ENCODE data around the gene GPSM3.
A peak's percentile ranks its signal among the peaks of the same experiment; 100 is the strongest.

GPSM3 gene

GRCh38 chr6:32203426-32204267 lies 11.2 kb upstream of the GPSM3 start:
- Histone ChIP-seq H2AFZ (ENCODE audit: low read depth, low read length) (no peak overlapping the region), H3K18ac (ENCODE audit: low read depth in 1 of 2, low read length in 2 of 2) (no peak overlapping the region), H2BK120ac (ENCODE audit: low read depth, low read length) (no peak overlapping the region), H3K79me1 (replicated peaks; ENCODE audit: low read length, poor library complexity, severe bottlenecking) (no peaks in the 10 kb centered on the region), H3K4ac (ENCODE audit: low read depth in 1 of 2, low read length in 2 of 2) (no peak overlapping the region), H2BK15ac (ENCODE audit: low read depth, poor library complexity, severe bottlenecking) (no peak overlapping the region), H2BK12ac (ENCODE audit: low read length in 2 of 2) (no peak overlapping the region), H2AK5ac (ENCODE audit: low read length, severe bottlenecking) (no peak overlapping the region), H4K8ac (ENCODE audit: low read length) (no peak overlapping the region), H3K23ac (ENCODE audit: low read length in 2 of 2) (no peak overlapping the region), H3K9ac (ENCODE audit: low read length) (no peak overlapping the region), H3K14ac (ENCODE audit: low read length in 2 of 2) (no peak overlapping the region), H4K91ac (ENCODE audit: low read length) (no peak overlapping the region), H3K27me3 (ENCODE audit: control insufficient read depth in 1 of 2, insufficient read depth in 1 of 2, low read length in 2 of 2) (peaks cover 16 to 37% of the 10 kb centered on the region in 2 experiments), H2BK5ac (ENCODE audit: low read depth, low read length, poor library complexity, severe bottlenecking) (no peak overlapping the region), H3K4me2 (ENCODE audit: low read length, poor library complexity, severe bottlenecking) (no peak overlapping the region), H3K4me1 (ENCODE audit: control insufficient read depth, insufficient read depth, low read depth, low read length) (peaks cover 6% of the 10 kb centered on the region), H3K4me3 (ENCODE audit: insufficient read depth in 1 of 2, low read depth in 1 of 2, low read length in 2 of 2) (no peak overlapping the region), H3K27ac (ENCODE audit: low read length, poor library complexity, severe bottlenecking) (no peak overlapping the region), H3K9me3 (ENCODE audit: control insufficient read depth, low read length) (no peaks in the 10 kb centered on the region), H3K36me3 (ENCODE audit: control insufficient read depth in 1 of 2, insufficient read depth in 2 of 2, low read depth in 1 of 2, low read length in 2 of 2) (no peaks in the 10 kb centered on the region)
- DNase-seq: no peak
- WGBS: 85% methylated on average over 9 of the region's 9 CpGs

- Histone ChIP-seq H3K9me3 (ENCODE audit: control insufficient read depth, low read length) (no peaks in the 10 kb centered on the region), H2BK5ac (ENCODE audit: low read depth, low read length, poor library complexity, severe bottlenecking) (no peak overlapping the region), H3K4me2 (ENCODE audit: low read length, poor library complexity, severe bottlenecking) (no peak overlapping the region), H3K79me1 (replicated peaks; ENCODE audit: low read length, poor library complexity, severe bottlenecking) (no peaks in the 10 kb centered on the region), H3K4me3 (ENCODE audit: insufficient read depth in 1 of 2, low read depth in 1 of 2, low read length in 2 of 2) (no peak overlapping the region), H3K36me3 (ENCODE audit: control insufficient read depth in 1 of 2, insufficient read depth in 2 of 2, low read depth in 1 of 2, low read length in 2 of 2) (no peaks in the 10 kb centered on the region), H3K4ac (ENCODE audit: low read depth in 1 of 2, low read length in 2 of 2) (no peak overlapping the region), H2BK12ac (ENCODE audit: low read length in 2 of 2) (no peak overlapping the region), H2AK5ac (ENCODE audit: low read length, severe bottlenecking) (no peak overlapping the region), H3K27me3 (ENCODE audit: control insufficient read depth in 1 of 2, insufficient read depth in 1 of 2, low read length in 2 of 2) (peaks cover 16 to 34% of the 10 kb centered on the region in 2 experiments), H2BK15ac (ENCODE audit: low read depth, poor library complexity, severe bottlenecking) (no peak overlapping the region), H4K91ac (ENCODE audit: low read length) (no peak overlapping the region), H3K9ac (ENCODE audit: low read length) (no peak overlapping the region), H3K27ac (ENCODE audit: low read length, poor library complexity, severe bottlenecking) (no peak overlapping the region), H3K18ac (ENCODE audit: low read depth in 1 of 2, low read length in 2 of 2) (no peak overlapping the region), H2BK120ac (ENCODE audit: low read depth, low read length) (no peak overlapping the region), H2AFZ (ENCODE audit: low read depth, low read length) (no peak overlapping the region), H3K4me1 (ENCODE audit: control insufficient read depth, insufficient read depth, low read depth, low read length) (peaks cover 8% of the 10 kb centered on the region), H4K8ac (ENCODE audit: low read length) (no peak overlapping the region), H3K14ac (ENCODE audit: low read length in 2 of 2) (peak overlapping the region in 1 of 2 experiments; percentile 83), H3K23ac (ENCODE audit: low read length in 2 of 2) (no peak overlapping the region)
- 93% methylated on average over 9 of the region's 9 CpGs for WGBS
- no peak for DNase-seq
Measured at GRCh38 chr6:32202186-32202585, 9.7 kb upstream of the GPSM3 start.

GRCh38 chr6:32200711-32201475 lies 8.4 kb upstream of the GPSM3 start:
- H2AK5ac ChIP-seq (ENCODE audit: low read length, severe bottlenecking): no peak overlapping the region
- 90% methylated on average over 12 of the region's 13 CpGs for WGBS
- H3K18ac ChIP-seq (ENCODE audit: low read depth in 1 of 2, low read length in 2 of 2): no peak overlapping the region
- H2BK5ac ChIP-seq (ENCODE audit: low read depth, low read length, poor library complexity, severe bottlenecking): no peak overlapping the region
- H4K91ac ChIP-seq (ENCODE audit: low read length): no peak overlapping the region
- no peak overlapping the region for H3K14ac ChIP-seq (ENCODE audit: low read length in 2 of 2)
- H2BK15ac ChIP-seq (ENCODE audit: low read depth, poor library complexity, severe bottlenecking): no peak overlapping the region
- peaks cover 16 to 34% of the 10 kb centered on the region in 2 experiments for H3K27me3 ChIP-seq (ENCODE audit: control insufficient read depth in 1 of 2, insufficient read depth in 1 of 2, low read length in 2 of 2)
- no peaks in the 10 kb centered on the region for H3K36me3 ChIP-seq (ENCODE audit: control insufficient read depth in 1 of 2, insufficient read depth in 2 of 2, low read depth in 1 of 2, low read length in 2 of 2)
- no peaks in the 10 kb centered on the region for H3K9me3 ChIP-seq (ENCODE audit: control insufficient read depth, low read length)
- peaks cover 18% of the 10 kb centered on the region for H3K4me1 ChIP-seq (ENCODE audit: control insufficient read depth, insufficient read depth, low read depth, low read length)
- no peak overlapping the region for H3K9ac ChIP-seq (ENCODE audit: low read length)
- no peaks in the 10 kb centered on the region for H3K79me1 ChIP-seq (replicated peaks; ENCODE audit: low read length, poor library complexity, severe bottlenecking)
- no peak overlapping the region for H3K4ac ChIP-seq (ENCODE audit: low read depth in 1 of 2, low read length in 2 of 2)
- H2AFZ ChIP-seq (ENCODE audit: low read depth, low read length): no peak overlapping the region
- H3K4me2 ChIP-seq (ENCODE audit: low read length, poor library complexity, severe bottlenecking): no peak overlapping the region
- H2BK120ac ChIP-seq (ENCODE audit: low read depth, low read length): no peak overlapping the region
- H3K23ac ChIP-seq (ENCODE audit: low read length in 2 of 2): no peak overlapping the region
- H4K8ac ChIP-seq (ENCODE audit: low read length): no peak overlapping the region
- no peak overlapping the region for H3K27ac ChIP-seq (ENCODE audit: low read length, poor library complexity, severe bottlenecking)
- DNase-seq: no peak
- no peak overlapping the region for H2BK12ac ChIP-seq (ENCODE audit: low read length in 2 of 2)
- H3K4me3 ChIP-seq (ENCODE audit: insufficient read depth in 1 of 2, low read depth in 1 of 2, low read length in 2 of 2): no peak overlapping the region

- no peak overlapping the region for H3K9ac ChIP-seq (ENCODE audit: low read length)
- no peak overlapping the region for H3K18ac ChIP-seq (ENCODE audit: low read depth in 1 of 2, low read length in 2 of 2)
- no peak overlapping the region for H2AFZ ChIP-seq (ENCODE audit: low read depth, low read length)
- no peak overlapping the region for H2BK15ac ChIP-seq (ENCODE audit: low read depth, poor library complexity, severe bottlenecking)
- no peak overlapping the region for H3K4ac ChIP-seq (ENCODE audit: low read depth in 1 of 2, low read length in 2 of 2)
- no peak overlapping the region for H4K91ac ChIP-seq (ENCODE audit: low read length)
- no peak overlapping the region for H2AK5ac ChIP-seq (ENCODE audit: low read length, severe bottlenecking)
- no peaks in the 10 kb centered on the region for H3K79me1 ChIP-seq (replicated peaks; ENCODE audit: low read length, poor library complexity, severe bottlenecking)
- H2BK5ac ChIP-seq (ENCODE audit: low read depth, low read length, poor library complexity, severe bottlenecking): no peak overlapping the region
- H3K27me3 ChIP-seq (ENCODE audit: control insufficient read depth in 1 of 2, insufficient read depth in 1 of 2, low read length in 2 of 2): peaks cover 10 to 27% of the 10 kb centered on the region in 2 experiments
- no peak overlapping the region for H3K14ac ChIP-seq (ENCODE audit: low read length in 2 of 2)
- H3K4me2 ChIP-seq (ENCODE audit: low read length, poor library complexity, severe bottlenecking): no peak overlapping the region
- no peak overlapping the region for H3K27ac ChIP-seq (ENCODE audit: low read length, poor library complexity, severe bottlenecking)
- no peaks in the 10 kb centered on the region for H3K36me3 ChIP-seq (ENCODE audit: control insufficient read depth in 1 of 2, insufficient read depth in 2 of 2, low read depth in 1 of 2, low read length in 2 of 2)
- H2BK12ac ChIP-seq (ENCODE audit: low read length in 2 of 2): no peak overlapping the region
- no peak overlapping the region for H3K4me3 ChIP-seq (ENCODE audit: insufficient read depth in 1 of 2, low read depth in 1 of 2, low read length in 2 of 2)
- no peak for DNase-seq
- WGBS: 93% methylated on average over 17 of the region's 17 CpGs
- no peaks in the 10 kb centered on the region for H3K9me3 ChIP-seq (ENCODE audit: control insufficient read depth, low read length)
- no peak overlapping the region for H4K8ac ChIP-seq (ENCODE audit: low read length)
- no peak overlapping the region for H3K23ac ChIP-seq (ENCODE audit: low read length in 2 of 2)
- peaks cover 16% of the 10 kb centered on the region for H3K4me1 ChIP-seq (ENCODE audit: control insufficient read depth, insufficient read depth, low read depth, low read length)
- no peak overlapping the region for H2BK120ac ChIP-seq (ENCODE audit: low read depth, low read length)
Measured at GRCh38 chr6:32198866-32199265, 6.4 kb upstream of the GPSM3 start.

All from mesenchymal stem cell (in vitro differentiated cells and primary cell).